Tibial nerve (tissue), 4 donors: ENCODE data around the gene CHD6.

Experiments used
- EP300 ChIP-seq, 2 donors: sonication (generic); formaldehyde crosslinking; IDR thresholded peaks; one replicate each; pipeline ENCODE4 v1.6.1; 2017; ENCODE audit warnings: antibody characterized with exemption in 2 of 2, mild to moderate bottlenecking in 1 of 2
- POLR2A ChIP-seq, 2 donors: fragments of 450-650 bp; IDR thresholded peaks; one replicate each; pipeline ENCODE4 v1.6.1; 2017; ENCODE audit warnings: antibody characterized with exemption in 2 of 2, mild to moderate bottlenecking in 2 of 2, moderate library complexity in 2 of 2
- TF ChIP-seq, protein P1 (sequence below), 5 experiments: fragments of 200-600 bp in 3 of 5; fragments of 450-650 bp in 2 of 5; sonication (generic) in 3 of 5; IDR thresholded peaks; one replicate each; pipeline ENCODE4 v1.5.1; 2016 to 2019; ENCODE audit warnings: antibody characterized with exemption in 5 of 5, mild to moderate bottlenecking in 3 of 5, moderate library complexity in 2 of 5

DNA sequence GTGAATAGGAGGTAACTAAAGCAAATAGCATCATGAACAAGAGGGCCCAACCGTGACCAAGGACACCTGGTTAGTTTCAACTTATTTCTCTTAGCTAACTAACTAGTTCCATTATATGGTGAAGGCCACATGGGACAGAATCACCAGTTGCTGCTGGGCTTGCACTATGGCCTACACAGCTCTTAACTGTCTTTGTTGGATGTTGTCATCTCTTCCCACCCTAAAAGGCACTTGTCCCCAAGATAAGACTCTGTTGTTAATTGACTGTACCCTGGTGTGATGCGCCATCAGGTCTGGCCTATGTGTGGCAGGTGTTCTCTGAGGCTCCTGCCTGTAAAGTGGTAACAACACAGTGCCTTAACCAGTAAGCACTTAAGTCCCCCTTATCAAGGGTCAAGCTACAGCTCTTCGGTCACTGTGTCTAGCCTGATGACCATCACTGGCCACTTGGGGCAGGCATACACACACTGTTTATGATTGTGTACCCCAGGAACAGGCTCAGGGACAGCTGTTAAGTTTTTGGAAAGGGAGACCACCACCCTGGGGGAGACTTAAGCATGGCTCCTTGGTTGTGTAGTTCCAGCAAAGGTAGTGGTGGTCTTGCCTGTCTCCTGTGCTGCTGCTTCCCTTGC is 51.2 kb downstream of the CHD6 start:
- TF ChIP-seq, protein P1, sequence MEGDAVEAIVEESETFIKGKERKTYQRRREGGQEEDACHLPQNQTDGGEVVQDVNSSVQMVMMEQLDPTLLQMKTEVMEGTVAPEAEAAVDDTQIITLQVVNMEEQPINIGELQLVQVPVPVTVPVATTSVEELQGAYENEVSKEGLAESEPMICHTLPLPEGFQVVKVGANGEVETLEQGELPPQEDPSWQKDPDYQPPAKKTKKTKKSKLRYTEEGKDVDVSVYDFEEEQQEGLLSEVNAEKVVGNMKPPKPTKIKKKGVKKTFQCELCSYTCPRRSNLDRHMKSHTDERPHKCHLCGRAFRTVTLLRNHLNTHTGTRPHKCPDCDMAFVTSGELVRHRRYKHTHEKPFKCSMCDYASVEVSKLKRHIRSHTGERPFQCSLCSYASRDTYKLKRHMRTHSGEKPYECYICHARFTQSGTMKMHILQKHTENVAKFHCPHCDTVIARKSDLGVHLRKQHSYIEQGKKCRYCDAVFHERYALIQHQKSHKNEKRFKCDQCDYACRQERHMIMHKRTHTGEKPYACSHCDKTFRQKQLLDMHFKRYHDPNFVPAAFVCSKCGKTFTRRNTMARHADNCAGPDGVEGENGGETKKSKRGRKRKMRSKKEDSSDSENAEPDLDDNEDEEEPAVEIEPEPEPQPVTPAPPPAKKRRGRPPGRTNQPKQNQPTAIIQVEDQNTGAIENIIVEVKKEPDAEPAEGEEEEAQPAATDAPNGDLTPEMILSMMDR (IDR thresholded peaks at IDR 0.05) = no peak
- TF ChIP-seq POLR2A (IDR thresholded peaks at IDR 0.05) (no peak), EP300 (IDR thresholded peaks at IDR 0.05) (no peak)
